ENCODE results near the gene CCDC9B.

- no peak for TF ChIP-seq CTCF (conservative IDR thresholded peaks at IDR 0.05; ENCODE audit: low read depth, low read length)
- no peak for TF ChIP-seq EZH2 (IDR thresholded peaks at IDR 0.05; ENCODE audit: low read length, unreplicated experiment)
- TF ChIP-seq EZH2phosphoT487 (IDR thresholded peaks at IDR 0.05; ENCODE audit: borderline replicate concordance, low read length): no peak
Measured at GRCh38 chr15:40325700-40326099, 15.0 kb downstream of the CCDC9B start.
